ENCODE measurements around the gene DIS3L.
A peak's percentile ranks its signal among the peaks of the same experiment; 100 is the strongest.
"Not testable (repeated sequence)": the region's sequence is repeated elsewhere in the genome, so short reads cannot be mapped to it uniquely, and the experiment has no call there.

DIS3L gene

GRCh38 chr15:66312144-66312543 lies 18.8 kb downstream of the DIS3L start:
- no peak for DNase-seq

- no peak for DNase-seq
Observed at GRCh38 chr15:66323312-66323928, 30.1 kb downstream of the DIS3L start.

- DNase-seq: no peak
Observed at GRCh38 chr15:66326051-66326450, 32.7 kb downstream of the DIS3L start.

- no peak for DNase-seq
Observed at GRCh38 chr15:66327736-66328135, 34.4 kb downstream of the DIS3L start.

- DNase-seq: no peak
Observed at GRCh38 chr15:66328771-66329170, 35.4 kb downstream of the DIS3L start.

- not testable (repeated sequence) for DNase-seq
Observed at GRCh38 chr15:66348530-66348929, 55.2 kb downstream of the DIS3L start.

GRCh38 chr15:66356077-66356358 lies 62.6 kb downstream of the DIS3L start:
- DNase-seq: no peak

- DNase-seq: peak; percentile 88
Observed at GRCh38 chr15:66356359-66357236, 63.2 kb downstream of the DIS3L start, which contains the start of gene TIPIN. Gene TIPIN, minus strand, starts transcription at chr15:66356685. Its CDS starts 3,738 bp downstream, at chr15:66352947.

- no peak for DNase-seq
Observed at GRCh38 chr15:66359740-66360139, 66.4 kb downstream of the DIS3L start.

- not testable (repeated sequence) for DNase-seq
Observed at GRCh38 chr15:66361745-66362460, 68.5 kb downstream of the DIS3L start.

- DNase-seq: no peak
Observed at GRCh38 chr15:66362776-66363175, 69.4 kb downstream of the DIS3L start.

- DNase-seq: no peak
Observed at GRCh38 chr15:66364944-66365528, 71.7 kb downstream of the DIS3L start.

GRCh38 chr15:66369773-66370651 lies 76.6 kb downstream of the DIS3L start:
- no peak for DNase-seq

GRCh38 chr15:66374179-66374578 lies 80.8 kb downstream of the DIS3L start:
- DNase-seq: no peak

- no peak for DNase-seq
Observed at GRCh38 chr15:66378814-66379430, 85.6 kb downstream of the DIS3L start.

GRCh38 chr15:66381376-66381775 lies 88.0 kb downstream of the DIS3L start:
- not testable (repeated sequence) for DNase-seq
